HEK293T (cell line): ENCODE results near the gene AKR7A2.

Source experiments
- ARNT ChIP-seq: fragments of 450-650 bp; IDR thresholded peaks from 2 replicates; pipeline ENCODE4 v1.6.1; 2017; ENCODE audit warnings: mild to moderate bottlenecking
- BHLHE40 ChIP-seq: fragments of 450-650 bp; IDR thresholded peaks from 2 replicates; pipeline ENCODE4 v1.6.1; 2016; ENCODE audit warnings: mild to moderate bottlenecking, moderate library complexity, borderline replicate concordance
- CTBP1 ChIP-seq: fragments of 450-650 bp; IDR thresholded peaks from 2 replicates; pipeline ENCODE4 v1.6.1; 2016; ENCODE audit warnings: borderline replicate concordance
- ELF4 ChIP-seq: fragments of 450-650 bp; IDR thresholded peaks from 2 replicates; pipeline ENCODE4 v1.6.1; 2017; ENCODE audit warnings: antibody characterized with exemption
- FOXA1 ChIP-seq: fragments of 450-650 bp; IDR thresholded peaks from 2 replicates; pipeline ENCODE4 v1.6.1; 2016; ENCODE audit warnings: mild to moderate bottlenecking
- FOXK2 ChIP-seq: fragments of 450-650 bp; IDR thresholded peaks from 2 replicates; pipeline ENCODE4 v1.6.1; 2016; ENCODE audit warnings: mild to moderate bottlenecking
- FOXM1 ChIP-seq: fragments of 450-650 bp; IDR thresholded peaks from 2 replicates; pipeline ENCODE4 v1.6.1; 2017; ENCODE audit warnings: mild to moderate bottlenecking, borderline replicate concordance
- HDGF ChIP-seq: fragments of 450-650 bp; IDR thresholded peaks from 2 replicates; pipeline ENCODE4 v1.6.1; 2017; ENCODE audit warnings: antibody characterized with exemption, borderline replicate concordance
- LEF1 ChIP-seq: fragments of 450-650 bp; IDR thresholded peaks from 2 replicates; pipeline ENCODE4 v1.6.1; 2017; ENCODE audit warnings: mild to moderate bottlenecking, borderline replicate concordance
- NFRKB ChIP-seq: fragments of 450-650 bp; IDR thresholded peaks from 2 replicates; pipeline ENCODE4 v1.6.1; 2016; ENCODE audit warnings: mild to moderate bottlenecking, moderate library complexity
- SP1 ChIP-seq: fragments of 450-650 bp; IDR thresholded peaks from 2 replicates; pipeline ENCODE4 v1.6.1; 2017
- SUZ12 ChIP-seq: fragments of 450-650 bp; IDR thresholded peaks from 2 replicates; pipeline ENCODE4 v1.6.1; 2016; ENCODE audit warnings: mild to moderate bottlenecking
- TARDBP ChIP-seq: fragments of 450-650 bp; IDR thresholded peaks from 2 replicates; pipeline ENCODE4 v1.6.1; 2016
- TF ChIP-seq, protein P1 (sequence below): fragments of 450-650 bp; IDR thresholded peaks from 2 replicates; pipeline ENCODE4 v1.6.1; 2016

DNA sequence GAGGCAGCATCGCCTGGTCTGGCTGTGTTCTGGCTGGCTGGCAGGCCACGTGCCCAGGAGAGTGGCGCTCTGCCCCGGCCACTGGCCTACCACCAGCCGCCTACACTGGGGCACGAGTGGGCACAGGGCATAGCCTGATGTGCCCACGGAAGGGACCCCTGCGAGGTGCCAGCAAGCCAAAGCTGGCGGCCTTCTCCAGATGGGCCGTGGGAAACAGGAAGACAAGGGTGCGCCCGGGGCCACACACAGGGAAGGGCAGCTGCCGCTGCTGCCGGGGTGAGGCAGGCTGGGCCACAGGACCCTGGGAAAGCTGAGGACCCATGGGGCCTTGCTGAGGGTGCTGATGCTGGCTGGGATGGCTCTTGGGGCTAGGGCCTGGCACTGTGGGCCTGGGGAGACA is 40.9 kb upstream of the AKR7A2 start:
- TF ChIP-seq SP1 (no peak), NFRKB (no peak), ARNT (no peak), FOXA1 (no peak), ELF4 (no peak), FOXM1 (no peak), SUZ12 (no peak), BHLHE40 (no peak), HDGF (no peak), CTBP1 (no peak), TARDBP (no peak), FOXK2 (no peak), LEF1 (no peak)
- TF ChIP-seq, protein P1, sequence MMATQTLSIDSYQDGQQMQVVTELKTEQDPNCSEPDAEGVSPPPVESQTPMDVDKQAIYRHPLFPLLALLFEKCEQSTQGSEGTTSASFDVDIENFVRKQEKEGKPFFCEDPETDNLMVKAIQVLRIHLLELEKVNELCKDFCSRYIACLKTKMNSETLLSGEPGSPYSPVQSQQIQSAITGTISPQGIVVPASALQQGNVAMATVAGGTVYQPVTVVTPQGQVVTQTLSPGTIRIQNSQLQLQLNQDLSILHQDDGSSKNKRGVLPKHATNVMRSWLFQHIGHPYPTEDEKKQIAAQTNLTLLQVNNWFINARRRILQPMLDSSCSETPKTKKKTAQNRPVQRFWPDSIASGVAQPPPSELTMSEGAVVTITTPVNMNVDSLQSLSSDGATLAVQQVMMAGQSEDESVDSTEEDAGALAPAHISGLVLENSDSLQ: no peak
